ENCODE results near the gene PGK2. TPM values are rescaled to one million over a fixed set of nuclear protein-coding genes. Genes with fewer than 3 reads are reported as not detected.
"Not testable (repeated sequence)": the region's sequence is repeated elsewhere in the genome, so short reads cannot be mapped to it uniquely, and the experiment has no call there.

Gene PGK2
- total and polyA plus RNA-seq, 2 experiments from 2014 or later: not detected

GRCh38 chr6:49801525-49801924 lies 14.4 kb upstream of the PGK2 start:
- no peaks in the 10 kb centered on the region for H4K20me1 ChIP-seq (ENCODE audit: insufficient read depth, poor library complexity, severe bottlenecking)
- no peaks in the 10 kb centered on the region for H3K79me2 ChIP-seq
- H3K9me2 ChIP-seq (replicated peaks; ENCODE audit: insufficient read depth): no peaks in the 10 kb centered on the region
- H3K4me1 ChIP-seq (ENCODE audit: insufficient read depth): no peaks in the 10 kb centered on the region
- no peaks in the 10 kb centered on the region for H3K27me3 ChIP-seq
- no peak overlapping the region for H3K27ac ChIP-seq
- DNase-seq (ENCODE audit: low spot score): no peak
- TF ChIP-seq CTCF (IDR thresholded peaks at IDR 0.05; ENCODE audit: poor library complexity): no peak
- TF ChIP-seq EZH2 (IDR thresholded peaks at IDR 0.05; ENCODE audit: borderline replicate concordance): no peak
- TF ChIP-seq EZH2phosphoT487 (IDR thresholded peaks at IDR 0.05; ENCODE audit: low read depth, severe bottlenecking, unreplicated experiment): no peak
- no peaks in the 10 kb centered on the region for H3K9me3 ChIP-seq (ENCODE audit: low read depth)
- no peak overlapping the region for H3K4me2 ChIP-seq
- no peak overlapping the region for H3K4me3 ChIP-seq
- no peaks in the 10 kb centered on the region for H3K36me3 ChIP-seq (replicated peaks; ENCODE audit: insufficient read depth, low read depth)
- H2AFZ ChIP-seq: no peak overlapping the region
- WGBS (ENCODE audit: low lambda C conversion rate, missing lambda C conversion rate): 97% methylated on average over 8 of the region's 8 CpGs

GRCh38 chr6:49799090-49799489 lies 12.0 kb upstream of the PGK2 start:
- Histone ChIP-seq H3K36me3 (replicated peaks; ENCODE audit: insufficient read depth, low read depth) (no peaks in the 10 kb centered on the region), H3K79me2 (no peaks in the 10 kb centered on the region), H2AFZ (no peak overlapping the region), H3K4me2 (no peak overlapping the region), H3K9me3 (ENCODE audit: low read depth) (no peaks in the 10 kb centered on the region), H4K20me1 (ENCODE audit: insufficient read depth, poor library complexity, severe bottlenecking) (no peaks in the 10 kb centered on the region), H3K4me3 (no peak overlapping the region), H3K4me1 (ENCODE audit: insufficient read depth) (no peaks in the 10 kb centered on the region), H3K27me3 (no peaks in the 10 kb centered on the region), H3K9me2 (replicated peaks; ENCODE audit: insufficient read depth) (no peaks in the 10 kb centered on the region), H3K27ac (no peak overlapping the region)
- TF ChIP-seq EZH2 (IDR thresholded peaks at IDR 0.05; ENCODE audit: borderline replicate concordance): no peak
- no peak for TF ChIP-seq EZH2phosphoT487 (IDR thresholded peaks at IDR 0.05; ENCODE audit: low read depth, severe bottlenecking, unreplicated experiment)
- TF ChIP-seq CTCF (IDR thresholded peaks at IDR 0.05; ENCODE audit: poor library complexity): no peak
- no peak for DNase-seq (ENCODE audit: low spot score)
- WGBS (ENCODE audit: low lambda C conversion rate, missing lambda C conversion rate): 91% methylated on average over 1 of the region's 1 CpG

- not testable (repeated sequence) for H4K20me1 ChIP-seq (ENCODE audit: insufficient read depth, poor library complexity, severe bottlenecking); H3K36me3 ChIP-seq (replicated peaks; ENCODE audit: insufficient read depth, low read depth); H3K9me2 ChIP-seq (replicated peaks; ENCODE audit: insufficient read depth); H3K9me3 ChIP-seq (ENCODE audit: low read depth); H3K27me3 ChIP-seq; H3K79me2 ChIP-seq; H3K4me1 ChIP-seq (ENCODE audit: insufficient read depth); H2AFZ ChIP-seq; DNase-seq (ENCODE audit: low spot score); H3K4me3 ChIP-seq; H3K27ac ChIP-seq
- H3K4me2 ChIP-seq: peak overlapping the region; percentile 67
- 38% methylated on average over 21 of the region's 21 CpGs for WGBS (ENCODE audit: low lambda C conversion rate, missing lambda C conversion rate)
These were observed 9.9 kb upstream of the PGK2 start for GRCh38 chr6:49796842-49797455.

- TF ChIP-seq CTCF (IDR thresholded peaks at IDR 0.05; ENCODE audit: poor library complexity) (no peak), EZH2phosphoT487 (IDR thresholded peaks at IDR 0.05; ENCODE audit: low read depth, severe bottlenecking, unreplicated experiment) (no peak), EZH2 (IDR thresholded peaks at IDR 0.05; ENCODE audit: borderline replicate concordance) (no peak)
- 81% methylated on average over 2 of the region's 2 CpGs for WGBS (ENCODE audit: low lambda C conversion rate, missing lambda C conversion rate)
- no peaks in the 10 kb centered on the region for H3K27me3 ChIP-seq
- no peaks in the 10 kb centered on the region for H3K9me2 ChIP-seq (replicated peaks; ENCODE audit: insufficient read depth)
- H3K79me2 ChIP-seq: no peaks in the 10 kb centered on the region
- no peak overlapping the region for H3K4me3 ChIP-seq
- H3K9me3 ChIP-seq (ENCODE audit: low read depth): no peaks in the 10 kb centered on the region
- no peak for DNase-seq (ENCODE audit: low spot score)
- no peaks in the 10 kb centered on the region for H4K20me1 ChIP-seq (ENCODE audit: insufficient read depth, poor library complexity, severe bottlenecking)
- H3K4me1 ChIP-seq (ENCODE audit: insufficient read depth): no peaks in the 10 kb centered on the region
- H3K36me3 ChIP-seq (replicated peaks; ENCODE audit: insufficient read depth, low read depth): no peaks in the 10 kb centered on the region
- no peak overlapping the region for H2AFZ ChIP-seq
- no peak overlapping the region for H3K4me2 ChIP-seq
- H3K27ac ChIP-seq: no peak overlapping the region
These were observed 3.3 kb upstream of the PGK2 start for GRCh38 chr6:49790341-49790740.
